Measurements from ENCODE around the gene CCKAR. TPM values are rescaled to one million over a fixed set of nuclear protein-coding genes. Genes with fewer than 3 reads are reported as not detected.

CCKAR gene
- total RNA-seq, 1 donor from 2014 or later = not detected

DNA sequence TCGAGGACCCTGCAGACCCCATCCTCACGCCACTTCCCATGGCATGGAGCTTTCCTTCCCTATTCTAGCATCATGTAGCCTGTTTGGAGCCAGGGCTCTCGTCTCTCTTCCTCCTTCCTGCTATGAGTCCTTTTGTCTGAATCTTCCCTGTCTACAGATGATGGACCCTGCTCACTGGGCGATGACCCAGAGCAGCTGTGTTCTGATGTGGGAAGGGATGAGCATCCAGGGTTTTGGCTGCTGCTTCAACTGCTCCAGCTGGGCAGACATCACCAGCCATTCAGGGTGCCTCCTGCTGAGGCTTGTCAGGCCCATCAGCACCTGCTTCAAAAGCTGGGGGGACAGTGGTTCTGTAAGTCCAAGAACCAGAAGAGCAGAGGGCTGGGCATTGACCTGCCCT lies 3.2 kb upstream of the CCKAR start:
- Histone ChIP-seq H3K36me3 (ENCODE audit: insufficient read depth, low read length) (no peaks in the 10 kb centered on the region), H3K79me2 (ENCODE audit: insufficient read depth, low read length) (no peaks in the 10 kb centered on the region), H3K9ac (ENCODE audit: low read length) (no peak overlapping the region), H3K4me1 (ENCODE audit: insufficient read depth, low read length) (peaks cover 3% of the 10 kb centered on the region), H3K4me2 (ENCODE audit: low read length) (no peak overlapping the region), H2AFZ (ENCODE audit: low read depth, low read length) (no peak overlapping the region), H4K20me1 (ENCODE audit: insufficient read depth, low read length) (no peaks in the 10 kb centered on the region), H3K9me3 (ENCODE audit: insufficient read depth, low read depth, low read length) (no peaks in the 10 kb centered on the region), H3K27me3 (ENCODE audit: insufficient read depth, low read length) (peaks cover 18% of the 10 kb centered on the region), H3K27ac (ENCODE audit: low read depth, low read length) (no peak overlapping the region), H3K4me3 (ENCODE audit: insufficient read depth, low read depth, low read length) (no peak overlapping the region)
- Mint-ChIP-seq H3K9me3 (ENCODE audit: unreplicated experiment) (peaks cover 6% of the 10 kb centered on the region), H3K36me3 (ENCODE audit: low read depth, unreplicated experiment) (no peaks in the 10 kb centered on the region), H3K27ac (ENCODE audit: unreplicated experiment) (no peak overlapping the region), H3K27me3 (ENCODE audit: low read depth, unreplicated experiment) (peaks cover 24% of the 10 kb centered on the region), H3K4me3 (ENCODE audit: unreplicated experiment) (no peak overlapping the region), H3K4me1 (ENCODE audit: low read depth, unreplicated experiment) (no peaks in the 10 kb centered on the region)
- FAIRE-seq (no peak), DNase-seq (ENCODE audit: low read depth) (no peak)
- TF ChIP-seq EZH2 (IDR thresholded peaks at IDR 0.05; ENCODE audit: insufficient read depth, low read length) = no peak
- TF ChIP-seq, protein P1, sequence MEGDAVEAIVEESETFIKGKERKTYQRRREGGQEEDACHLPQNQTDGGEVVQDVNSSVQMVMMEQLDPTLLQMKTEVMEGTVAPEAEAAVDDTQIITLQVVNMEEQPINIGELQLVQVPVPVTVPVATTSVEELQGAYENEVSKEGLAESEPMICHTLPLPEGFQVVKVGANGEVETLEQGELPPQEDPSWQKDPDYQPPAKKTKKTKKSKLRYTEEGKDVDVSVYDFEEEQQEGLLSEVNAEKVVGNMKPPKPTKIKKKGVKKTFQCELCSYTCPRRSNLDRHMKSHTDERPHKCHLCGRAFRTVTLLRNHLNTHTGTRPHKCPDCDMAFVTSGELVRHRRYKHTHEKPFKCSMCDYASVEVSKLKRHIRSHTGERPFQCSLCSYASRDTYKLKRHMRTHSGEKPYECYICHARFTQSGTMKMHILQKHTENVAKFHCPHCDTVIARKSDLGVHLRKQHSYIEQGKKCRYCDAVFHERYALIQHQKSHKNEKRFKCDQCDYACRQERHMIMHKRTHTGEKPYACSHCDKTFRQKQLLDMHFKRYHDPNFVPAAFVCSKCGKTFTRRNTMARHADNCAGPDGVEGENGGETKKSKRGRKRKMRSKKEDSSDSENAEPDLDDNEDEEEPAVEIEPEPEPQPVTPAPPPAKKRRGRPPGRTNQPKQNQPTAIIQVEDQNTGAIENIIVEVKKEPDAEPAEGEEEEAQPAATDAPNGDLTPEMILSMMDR (IDR thresholded peaks at IDR 0.05; ENCODE audit: insufficient read depth, low read depth, low read length) = no peak

DNA sequence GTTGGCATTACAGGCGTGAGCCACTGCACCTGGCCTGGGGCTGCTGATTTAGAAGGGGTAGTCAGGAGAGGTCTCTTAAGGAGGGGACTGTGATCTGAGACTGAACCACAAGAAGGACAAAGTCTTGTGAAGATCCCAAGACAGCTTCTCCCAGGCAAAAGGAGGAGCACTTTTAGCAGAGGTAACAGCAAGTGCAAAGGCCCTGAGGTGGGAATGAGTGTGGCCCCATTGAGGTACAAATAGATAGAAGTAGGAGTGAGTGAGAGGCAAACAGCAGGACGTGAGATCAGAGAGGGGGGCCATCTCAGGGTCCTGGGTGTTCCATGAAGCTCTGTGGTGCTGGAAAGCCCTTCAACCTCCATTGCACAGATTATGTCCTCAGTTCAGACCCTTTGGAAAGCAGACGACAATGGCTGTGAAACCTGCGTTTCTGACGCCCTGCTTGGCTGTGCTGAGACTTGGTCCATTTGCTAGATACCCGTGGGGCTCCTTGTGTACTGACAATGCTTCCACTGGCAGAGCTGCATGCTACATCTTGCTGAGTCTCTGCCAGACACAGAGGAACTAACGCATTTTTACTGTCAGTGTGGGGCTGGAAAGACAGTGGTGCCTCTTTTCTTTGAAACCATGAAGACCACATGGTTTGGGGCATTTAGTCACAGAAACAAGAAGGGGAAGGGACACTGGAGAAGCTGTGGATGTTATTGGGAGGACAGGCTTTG lies 1.3 kb upstream of the CCKAR start:
- no peak overlapping the region for H3K4me2 ChIP-seq (ENCODE audit: low read length)
- peaks cover 19% of the 10 kb centered on the region for H3K27me3 ChIP-seq (ENCODE audit: insufficient read depth, low read length)
- H3K36me3 Mint-ChIP-seq (ENCODE audit: low read depth, unreplicated experiment) = no peaks in the 10 kb centered on the region
- H3K79me2 ChIP-seq (ENCODE audit: insufficient read depth, low read length) = no peaks in the 10 kb centered on the region
- no peaks in the 10 kb centered on the region for H3K4me1 Mint-ChIP-seq (ENCODE audit: low read depth, unreplicated experiment)
- H3K27ac Mint-ChIP-seq (ENCODE audit: unreplicated experiment) = no peak overlapping the region
- DNase-seq (ENCODE audit: low read depth) (no peak), FAIRE-seq (no peak)
- no peak overlapping the region for H3K4me3 ChIP-seq (ENCODE audit: insufficient read depth, low read depth, low read length)
- H3K4me1 ChIP-seq (ENCODE audit: insufficient read depth, low read length) = peaks cover 3% of the 10 kb centered on the region
- no peaks in the 10 kb centered on the region for H3K36me3 ChIP-seq (ENCODE audit: insufficient read depth, low read length)
- H4K20me1 ChIP-seq (ENCODE audit: insufficient read depth, low read length) = no peaks in the 10 kb centered on the region
- H2AFZ ChIP-seq (ENCODE audit: low read depth, low read length) = no peak overlapping the region
- peaks cover 24% of the 10 kb centered on the region for H3K27me3 Mint-ChIP-seq (ENCODE audit: low read depth, unreplicated experiment)
- no peak overlapping the region for H3K9ac ChIP-seq (ENCODE audit: low read length)
- no peaks in the 10 kb centered on the region for H3K9me3 ChIP-seq (ENCODE audit: insufficient read depth, low read depth, low read length)
- peaks cover 6% of the 10 kb centered on the region for H3K9me3 Mint-ChIP-seq (ENCODE audit: unreplicated experiment)
- no peak overlapping the region for H3K4me3 Mint-ChIP-seq (ENCODE audit: unreplicated experiment)
- no peak overlapping the region for H3K27ac ChIP-seq (ENCODE audit: low read depth, low read length)
- TF ChIP-seq, protein P1 (IDR thresholded peaks at IDR 0.05; ENCODE audit: insufficient read depth, low read depth, low read length) = no peak

DNA sequence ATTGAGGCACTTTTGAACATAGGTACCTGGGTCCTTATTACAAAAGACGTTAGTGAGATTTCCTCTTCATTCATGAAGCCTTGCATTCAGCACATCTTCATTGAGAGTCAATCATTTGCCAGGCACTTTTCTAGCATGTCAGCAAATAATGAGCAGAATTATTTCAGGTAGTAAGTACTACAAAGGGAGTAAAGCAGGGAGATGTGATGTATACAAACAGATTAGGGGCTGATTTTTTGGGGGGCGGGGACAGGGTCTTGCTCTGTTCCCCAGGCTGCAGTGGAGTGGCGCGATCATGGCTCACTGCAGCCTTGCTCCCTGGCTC lies 638 bp upstream of the CCKAR start:
- no peaks in the 10 kb centered on the region for H3K9me3 ChIP-seq (ENCODE audit: insufficient read depth, low read depth, low read length)

More for the DNA sequence above, 638 bp upstream of the CCKAR start:
- Mint-ChIP-seq H3K27ac (ENCODE audit: unreplicated experiment) (no peak overlapping the region), H3K36me3 (ENCODE audit: low read depth, unreplicated experiment) (no peaks in the 10 kb centered on the region), H3K4me1 (ENCODE audit: low read depth, unreplicated experiment) (no peaks in the 10 kb centered on the region), H3K27me3 (ENCODE audit: low read depth, unreplicated experiment) (peaks cover 24% of the 10 kb centered on the region), H3K4me3 (ENCODE audit: unreplicated experiment) (no peak overlapping the region), H3K9me3 (ENCODE audit: unreplicated experiment) (peaks cover 6% of the 10 kb centered on the region)
- Histone ChIP-seq H2AFZ (ENCODE audit: low read depth, low read length) (no peak overlapping the region), H4K20me1 (ENCODE audit: insufficient read depth, low read length) (no peaks in the 10 kb centered on the region), H3K4me1 (ENCODE audit: insufficient read depth, low read length) (peaks cover 3% of the 10 kb centered on the region), H3K4me3 (ENCODE audit: insufficient read depth, low read depth, low read length) (no peak overlapping the region), H3K79me2 (ENCODE audit: insufficient read depth, low read length) (no peaks in the 10 kb centered on the region), H3K27ac (ENCODE audit: low read depth, low read length) (no peak overlapping the region), H3K36me3 (ENCODE audit: insufficient read depth, low read length) (no peaks in the 10 kb centered on the region), H3K9ac (ENCODE audit: low read length) (no peak overlapping the region), H3K27me3 (ENCODE audit: insufficient read depth, low read length) (peaks cover 19% of the 10 kb centered on the region), H3K4me2 (ENCODE audit: low read length) (no peak overlapping the region)
- TF ChIP-seq, protein P1 (IDR thresholded peaks at IDR 0.05; ENCODE audit: insufficient read depth, low read depth, low read length) = no peak
- TF ChIP-seq EZH2 (IDR thresholded peaks at IDR 0.05; ENCODE audit: insufficient read depth, low read length) = no peak
- no peak for FAIRE-seq
- DNase-seq (ENCODE audit: low read depth) = no peak

Measured in astrocyte (in vitro differentiated cells and primary cell).